ENCODE results near the gene TMEM14B.
"Not testable (repeated sequence)": the region's sequence is repeated elsewhere in the genome, so short reads cannot be mapped to it uniquely, and the experiment has no call there.

TMEM14B gene

DNA sequence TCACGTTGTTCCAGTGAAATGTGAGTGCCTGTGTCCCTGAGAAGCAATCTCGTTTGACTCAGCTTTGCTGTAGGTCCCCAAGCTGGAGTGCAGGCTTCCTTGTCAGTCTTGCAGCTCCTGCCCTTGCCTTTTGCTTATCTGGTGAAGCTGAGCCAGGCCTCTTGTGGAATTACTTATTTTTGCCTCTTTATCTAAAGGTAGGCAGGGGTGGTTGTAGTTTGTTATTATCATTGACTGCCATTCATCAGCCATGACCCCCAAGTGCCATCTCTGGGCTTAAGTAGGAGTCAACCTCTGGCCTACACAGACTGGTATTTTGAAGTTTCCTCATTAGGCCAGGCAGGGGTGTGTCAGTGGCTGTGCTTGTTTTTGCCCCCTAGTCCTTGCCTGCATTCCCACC is 2.1 kb downstream of the TMEM14B start:
- DNase-seq: no peak

DNA sequence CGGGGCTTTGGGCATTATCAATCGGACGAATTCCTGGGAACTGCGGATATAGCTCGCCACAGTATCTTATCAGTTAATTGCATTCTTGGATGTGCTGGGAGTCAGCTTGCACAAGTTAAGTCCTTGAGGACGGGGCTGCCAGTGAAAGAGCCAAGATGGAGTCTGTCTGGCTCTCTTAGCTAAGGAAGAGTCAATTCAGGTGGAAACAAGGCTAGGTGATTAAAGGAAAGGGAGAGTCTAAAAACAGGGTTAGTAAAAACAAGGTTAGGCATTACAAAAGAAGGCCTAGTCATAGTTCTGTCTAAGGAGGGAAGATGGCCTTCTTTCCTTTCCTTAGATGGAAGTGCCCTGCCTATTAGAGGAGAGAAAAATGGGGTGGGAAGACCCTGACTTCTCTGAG is 3.0 kb downstream of the TMEM14B start:
- DNase-seq: not testable (repeated sequence)

- DNase-seq: not testable (repeated sequence)
These were observed 4.2 kb downstream of the TMEM14B start for GRCh38 chr6:10751757-10752156.

GRCh38 chr6:10756085-10756484 is 8.5 kb downstream of the TMEM14B start:
- DNase-seq: no peak

- peak; percentile 64 for DNase-seq
These were observed 11.8 kb downstream of the TMEM14B start for GRCh38 chr6:10759312-10759839.

DNA sequence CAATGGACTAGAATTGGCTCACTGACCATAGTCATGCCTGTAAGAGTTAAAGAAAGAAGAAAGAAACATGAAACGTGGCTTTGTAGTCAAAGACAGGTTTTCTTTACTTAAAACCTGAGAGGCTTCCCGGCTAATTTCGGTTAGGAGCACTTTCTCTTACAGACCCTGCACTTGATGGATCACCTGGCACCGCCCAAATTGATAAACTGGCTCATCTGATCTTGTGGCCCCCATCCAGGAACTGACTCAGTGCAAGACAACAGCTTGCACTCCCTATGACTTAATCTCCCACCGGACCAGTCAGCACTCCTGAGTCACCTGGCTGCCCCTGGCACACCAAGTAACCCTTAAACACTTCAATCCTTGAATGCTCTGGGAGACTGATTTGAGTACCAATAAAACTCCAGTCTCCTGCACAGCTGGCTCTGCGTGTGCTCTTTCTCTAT is 12.3 kb downstream of the TMEM14B start:
- no peak for DNase-seq

GRCh38 chr6:10763006-10763405 is 15.4 kb downstream of the TMEM14B start:
- DNase-seq: no peak

DNA sequence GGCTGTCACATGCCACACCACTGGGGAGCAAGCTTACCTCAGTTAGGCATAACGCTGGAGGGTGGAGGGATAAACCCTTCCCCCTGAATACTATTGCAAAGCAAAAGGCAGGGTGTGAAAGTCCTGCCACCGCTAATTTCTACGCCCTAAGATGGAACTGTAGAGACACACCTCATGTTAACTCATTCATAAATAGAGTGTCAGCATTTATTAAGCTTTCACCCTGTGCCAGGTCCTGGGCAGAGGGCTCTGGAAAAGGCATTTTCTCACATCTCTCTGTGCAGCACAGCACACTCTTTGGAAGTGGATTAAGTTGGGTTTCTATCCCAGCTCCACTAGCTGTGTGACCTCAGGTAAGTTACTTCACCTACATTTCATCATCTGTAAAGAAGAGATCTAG is 21.8 kb downstream of the TMEM14B start:
- DNase-seq: no peak

GRCh38 chr6:10771371-10771894 is 23.8 kb downstream of the TMEM14B start:
- DNase-seq: no peak

DNA sequence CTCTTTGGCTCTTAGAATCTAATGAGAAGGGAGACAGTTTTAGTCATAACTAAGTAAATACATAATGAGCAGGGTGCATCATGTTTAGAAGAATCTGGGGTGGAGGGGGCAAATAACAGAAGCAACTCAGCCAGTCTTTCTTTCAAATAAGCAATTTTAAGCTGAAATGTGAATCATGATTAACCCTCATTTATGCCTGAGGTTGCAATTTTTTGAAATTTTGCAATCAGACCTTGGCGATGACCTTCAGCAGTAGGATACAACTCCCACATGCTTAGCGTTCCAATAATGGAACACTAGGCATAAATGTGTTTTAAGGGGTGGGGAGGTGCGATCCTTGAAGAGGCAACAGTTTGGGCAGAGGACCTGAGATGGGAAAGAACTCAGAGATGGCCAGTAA is 30.6 kb downstream of the TMEM14B start:
- no peak for DNase-seq

DNA sequence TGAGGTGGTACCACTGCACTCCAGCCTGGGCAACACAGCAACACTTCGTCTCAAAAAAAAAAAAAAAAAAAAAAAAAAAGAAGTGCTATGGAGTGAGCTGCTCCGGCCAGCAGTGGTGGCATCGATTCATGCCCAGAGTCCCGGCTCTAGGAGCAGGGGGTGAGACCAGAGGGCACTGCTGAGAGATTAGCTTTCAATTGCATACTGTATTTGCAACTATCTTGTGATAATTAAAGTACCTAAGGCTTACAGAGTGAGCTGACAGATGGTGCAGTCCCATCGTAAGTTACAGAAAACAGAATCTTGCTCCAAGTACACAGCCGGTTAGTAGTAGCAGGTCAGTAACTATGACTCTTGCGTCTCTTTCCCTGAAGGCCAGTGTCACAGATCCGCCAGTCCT is 31.5 kb downstream of the TMEM14B start:
- no peak for DNase-seq

- DNase-seq: no peak
These were observed 44.1 kb downstream of the TMEM14B start for GRCh38 chr6:10791673-10792072.

GRCh38 chr6:10792101-10792500 is 44.5 kb downstream of the TMEM14B start:
- DNase-seq: no peak

DNA sequence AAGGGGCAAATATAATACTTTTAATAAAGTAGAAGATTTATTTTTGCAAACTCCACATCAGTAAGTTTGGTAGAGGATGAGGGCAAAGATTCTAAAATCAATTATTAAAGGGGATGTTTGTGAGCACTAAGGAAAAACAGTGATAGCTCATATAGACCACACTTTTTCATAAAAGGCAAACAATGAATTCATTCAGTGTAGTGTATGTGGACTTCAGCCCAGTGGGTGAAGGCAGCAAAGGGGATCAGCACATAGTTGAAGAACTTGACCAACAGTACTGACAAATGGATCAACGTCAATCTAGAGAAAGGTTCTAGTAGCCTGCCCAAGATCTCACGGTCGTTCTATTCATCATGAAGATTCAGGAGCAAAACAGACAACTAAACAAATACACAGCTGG is 45.4 kb downstream of the TMEM14B start:
- no peak for DNase-seq

DNA sequence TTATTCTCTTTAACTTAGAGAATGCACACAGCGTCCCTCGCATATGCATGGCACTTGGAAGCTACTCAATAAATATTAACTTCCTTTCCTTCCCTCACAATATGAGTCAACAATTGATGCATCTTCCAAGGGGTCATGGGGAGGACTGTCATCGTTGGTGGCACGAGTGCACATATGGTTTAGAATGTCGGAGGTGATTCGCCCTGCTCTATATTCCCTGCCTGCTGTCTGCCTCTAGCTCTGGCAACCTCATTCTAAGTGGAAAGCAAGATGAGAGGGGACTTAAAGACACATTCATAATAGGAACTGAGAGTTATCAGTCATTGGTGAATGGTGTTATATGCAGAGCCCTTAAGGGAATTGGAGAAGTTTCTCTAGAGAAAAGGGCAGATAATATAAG is 46.1 kb downstream of the TMEM14B start:
- no peak for DNase-seq

DNA sequence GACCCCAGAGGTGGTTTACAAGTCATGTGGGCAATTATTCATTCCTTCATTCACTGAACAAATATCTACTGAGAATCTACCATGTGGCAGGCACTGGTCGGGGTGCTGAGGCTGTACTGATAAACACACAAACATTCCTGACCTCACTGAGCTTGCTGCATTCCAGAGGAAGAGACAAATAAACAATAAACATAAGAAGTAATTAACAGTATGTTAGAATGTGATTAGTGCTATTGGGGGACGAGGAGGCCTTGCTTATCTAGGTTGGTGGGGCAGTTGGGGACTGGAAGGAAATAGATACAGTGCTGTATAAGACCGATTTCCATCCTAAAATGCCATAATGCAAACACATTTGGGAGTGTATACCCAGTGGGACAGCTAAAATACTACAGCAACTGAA is 46.6 kb downstream of the TMEM14B start:
- DNase-seq: no peak

DNA sequence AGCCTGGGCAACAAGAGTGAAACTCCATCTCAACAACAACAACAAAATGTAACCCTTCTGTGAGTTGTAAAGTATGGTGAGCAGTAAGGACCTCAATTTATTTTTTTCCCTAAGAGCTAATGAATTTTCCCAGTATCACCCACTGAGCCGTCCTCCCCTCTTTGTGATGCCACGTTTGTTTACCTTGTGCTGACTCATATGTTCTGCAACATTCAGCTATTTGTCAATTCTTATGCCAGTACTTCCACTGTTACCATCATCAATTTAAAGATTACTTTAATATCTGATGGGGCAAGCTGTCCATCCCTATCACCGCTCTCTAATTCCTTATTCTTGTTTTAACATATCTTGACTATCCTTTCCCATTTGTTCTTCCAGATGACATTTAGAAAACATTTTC is 53.2 kb downstream of the TMEM14B start:
- no peak for DNase-seq

DNA sequence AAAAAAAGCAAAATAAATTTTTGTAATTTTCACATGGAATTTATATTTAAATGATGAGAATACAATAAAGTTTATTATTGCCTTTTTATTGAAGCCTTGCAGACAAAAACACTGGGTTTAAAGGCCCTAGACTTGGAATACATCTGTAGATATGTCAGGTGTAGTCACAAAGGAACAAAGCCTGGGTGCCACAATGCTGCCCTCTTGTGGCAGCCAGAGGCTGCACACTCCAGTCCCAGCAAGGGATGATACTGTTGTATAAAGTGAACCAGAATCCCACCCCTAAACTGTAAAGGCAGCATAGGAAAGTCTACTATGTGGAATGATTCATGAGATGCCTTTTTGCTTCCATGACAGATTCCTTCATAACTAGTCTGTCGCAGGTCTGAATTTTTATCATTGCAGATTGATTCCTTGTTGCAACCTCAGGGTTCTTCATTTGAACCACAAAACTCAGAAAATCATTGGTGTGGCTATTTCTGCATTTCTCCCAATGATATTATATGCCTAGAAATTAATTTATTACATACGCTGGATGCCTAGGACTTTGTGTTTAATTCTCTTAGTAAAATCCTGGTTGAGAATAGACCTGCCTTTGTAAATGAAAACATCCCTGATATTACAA is 53.7 kb downstream of the TMEM14B start:
- peak; percentile 80 for DNase-seq

Measured in islet precursor cell (in vitro differentiated cells).